Body of pancreas (tissue), 4 donors: ENCODE data around the gene ME1. TPM values are rescaled to one million over a fixed set of nuclear protein-coding genes. Genes with fewer than 3 reads are reported as not detected.

ENCODE experiments used
- ATAC-seq: fragments of 150-250 bp; one replicate; pipeline ENCODE4 v1.9.1; 2016
- DNase-seq, 4 donors: peaks; one replicate each; pipeline ENCODE4 v3.0.0-alpha.2; 2019
- H3K27ac ChIP-seq, 4 donors: fragments of 200-600 bp; sonication (generic); 1 replicate in 3 of 4; 2 replicates in 1 of 4; pipeline versions ENCODE4 v1.5.1 to v1.6.1; 2016 to 2019; ENCODE audit warnings: mild to moderate bottlenecking in 1 of 4, mixed read lengths in 1 of 4, moderate library complexity in 1 of 4
- H3K27me3 ChIP-seq, 2 donors: fragments of 200-600 bp; sonication (generic); one replicate each; pipeline ENCODE4 v1.6.0; 2016; ENCODE audit warnings: mild to moderate bottlenecking in 1 of 2
- H3K36me3 ChIP-seq, 2 donors: fragments of 200-600 bp; sonication (generic); replicated peaks in 1 of 2; 2 replicates each; pipeline ENCODE4 v1.5.1; 2016; ENCODE audit warnings: low read depth in 2 of 2; ENCODE audit not compliant: insufficient read depth in 1 of 2
- H3K4me1 ChIP-seq: fragments of 200-600 bp; sonication (generic); one replicate; pipeline ENCODE4 v1.6.0; 2016
- H3K4me3 ChIP-seq, 2 donors: fragments of 200-600 bp; sonication (generic); 1 replicate in 1 of 2; 2 replicates in 1 of 2; pipeline ENCODE4 v1.5.1; 2016 to 2019
- H3K9me3 ChIP-seq, 3 donors: fragments of 200-600 bp; sonication (generic); 1 replicate in 2 of 3; 2 replicates in 1 of 3; pipeline ENCODE4 v1.5.1; 2016
- CTCF ChIP-seq, 7 experiments: fragments of 450-650 bp in 4 of 7; fragments of 200-600 bp in 3 of 7; sonication (generic) in 3 of 7; IDR thresholded peaks; one replicate each; pipeline ENCODE4 v1.5.1; 2016 to 2019; ENCODE audit warnings: antibody characterized with exemption in 7 of 7
- POLR2A ChIP-seq, 3 donors: fragments of 450-650 bp; IDR thresholded peaks; one replicate each; pipeline ENCODE4 v1.6.1; 2016; ENCODE audit warnings: antibody characterized with exemption in 3 of 3, mild to moderate bottlenecking in 2 of 3
- WGBS, 2 donors: methylation state at CpG; one replicate each; pipeline ENCODE4 v1.1.5; 2017; 5-methylcytosine and 5-hydroxymethylcytosine counted together
- intact Hi-C: fragments of 100-400 bp; cut with DNase I; formaldehyde crosslinking; loops from one replicate; pipeline ENCODE4 v1.15.1; 2023
- total RNA-seq, 2 donors: library from RNA; depleted of rRNA; stranded (reverse); fragments of >200 nt; gene quantifications; one replicate each; pipeline ENCODE4 v1.1.0, GENCODE V29; 2016

ME1 gene
- 10 to 100 TPM in 1 of 2 donors, 1 to 10 TPM in 1; 7.9 to 10.4 TPM for total RNA-seq

GRCh38 chr6:83430611-83431544 is at the start of gene ME1:
TSS of gene ME1 (minus strand) at chr6:83431051. CDS start at chr6:83430954, 97 bp downstream.
- H3K27me3 ChIP-seq: no peaks in the 10 kb centered on the region
- H3K4me1 ChIP-seq: peaks cover 31% of the 10 kb centered on the region
- no peaks in the 10 kb centered on the region for H3K36me3 ChIP-seq
- no peaks in the 10 kb centered on the region for H3K9me3 ChIP-seq
- 8 to 25% methylated on average over 24 to 58 of the region's 74 CpGs for WGBS, 2 donors
- DNase-seq (peak; percentile 75 to 83 (median 82)), ATAC-seq (peak; percentile 90)
- TF ChIP-seq POLR2A (IDR thresholded peaks at IDR 0.05): peak; percentile 39 to 42 (median 41)
- no peak for TF ChIP-seq CTCF (IDR thresholded peaks at IDR 0.05)
- peak within 1 kb of the TSS; percentile 34 to 44 for H3K4me3 ChIP-seq
- intact Hi-C loops: no loop called here
- H3K27ac ChIP-seq: peak within 1 kb of the TSS; percentile 66 to 79 (median 70)

GRCh38 chr6:83480470-83480869 is 49.6 kb upstream of the ME1 start:
- TF ChIP-seq POLR2A (IDR thresholded peaks at IDR 0.05) (no peak), CTCF (IDR thresholded peaks at IDR 0.05) (no peak)
- intact Hi-C loops: no loop called here
- Histone ChIP-seq H3K9me3 (no peaks in the 10 kb centered on the region), H3K4me3 (no peak overlapping the region), H3K4me1 (no peaks in the 10 kb centered on the region), H3K27me3 (no peaks in the 10 kb centered on the region), H3K27ac (no peak overlapping the region), H3K36me3 (no peaks in the 10 kb centered on the region)
- 74 to 82% methylated on average over 1 of the region's 1 CpG for WGBS, 2 donors
- DNase-seq: no peak
- no peak for ATAC-seq

- DNase-seq: no peak
- no peak for ATAC-seq
- H3K27me3 ChIP-seq: no peaks in the 10 kb centered on the region
- H3K4me1 ChIP-seq: no peaks in the 10 kb centered on the region
- H3K27ac ChIP-seq: no peak overlapping the region
- WGBS, 2 donors: 28 to 52% methylated on average over 1 of the region's 1 CpG
- H3K36me3 ChIP-seq: no peaks in the 10 kb centered on the region
- TF ChIP-seq POLR2A (IDR thresholded peaks at IDR 0.05) (no peak), CTCF (IDR thresholded peaks at IDR 0.05) (no peak)
- H3K4me3 ChIP-seq: no peak overlapping the region
- no peaks in the 10 kb centered on the region for H3K9me3 ChIP-seq
- intact Hi-C loops: no loop called here
Measured at GRCh38 chr6:83479389-83479788, 48.5 kb upstream of the ME1 start.

GRCh38 chr6:83476971-83477370 is 46.1 kb upstream of the ME1 start:
- WGBS, 2 donors: 54 to 69% methylated on average over 1 of the region's 1 CpG
- intact Hi-C loops: no loop called here
- no peaks in the 10 kb centered on the region for H3K27me3 ChIP-seq
- no peak for ATAC-seq
- H3K36me3 ChIP-seq: no peaks in the 10 kb centered on the region
- TF ChIP-seq CTCF (IDR thresholded peaks at IDR 0.05): no peak
- TF ChIP-seq POLR2A (IDR thresholded peaks at IDR 0.05): no peak
- H3K27ac ChIP-seq: no peak overlapping the region
- DNase-seq: no peak
- no peaks in the 10 kb centered on the region for H3K9me3 ChIP-seq
- H3K4me3 ChIP-seq: no peak overlapping the region
- H3K4me1 ChIP-seq: no peaks in the 10 kb centered on the region
